Measurements from ENCODE around the gene HFM1. TPM values are rescaled to one million over a fixed set of nuclear protein-coding genes. Genes with fewer than 3 reads are reported as not detected.
A peak's percentile ranks its signal among the peaks of the same experiment; 100 is the strongest.
"Not testable (repeated sequence)": the region's sequence is repeated elsewhere in the genome, so short reads cannot be mapped to it uniquely, and the experiment has no call there.

HFM1 gene
- under 1 TPM in 2 of 4 donors, not detected in 2; 0.25 to 0.75 TPM for polyA plus RNA-seq
- long read RNA-seq, donor 1 = 0 reads
- long read RNA-seq, donor 2 = 0 reads
- long read RNA-seq, donor 3 = 0 reads
- long read RNA-seq, donor 4 = 0 reads
- long read RNA-seq, donor 5 = 0 reads
- long read RNA-seq, donor 6 = 0 reads
- long read RNA-seq, donor 7 = 0 reads
- long read RNA-seq, donor 8 = 0 reads
- long read RNA-seq, donor 9 = 0 reads
- long read RNA-seq, donor 10 = 0 reads

GRCh38 chr1:91404151-91405012 lies at the start of gene HFM1:
Gene HFM1, minus strand, starts transcription at chr1:91404837. Its CDS starts 3,755 bp downstream, at chr1:91401082.
- Histone ChIP-seq H3K27me3 (ENCODE audit: control insufficient read depth in 3 of 3, insufficient read depth in 3 of 3, low read length in 3 of 3) (peaks cover 0 to 5% (median 0%) of the 10 kb centered on the region in 3 donors), H3K9me3 (ENCODE audit: control insufficient read depth in 2 of 2, insufficient read depth in 1 of 2, low read depth in 1 of 2, low read length in 1 of 2) (no peaks in the 10 kb centered on the region), H3K4me3 (ENCODE audit: low read depth in 1 of 3, low read length in 3 of 3) (peak within 1 kb of the TSS; percentile 31 to 80 (median 46)), H3K4me1 (ENCODE audit: control insufficient read depth in 3 of 3, insufficient read depth in 2 of 3, low read depth in 1 of 3, low read length in 2 of 3) (peaks cover 0 to 3% (median 0%) of the 10 kb centered on the region in 3 donors), H3K27ac (ENCODE audit: low read depth in 1 of 3, low read length in 2 of 3) (peak within 1 kb of the TSS in 2 of 3 donors; percentile 77 to 82), H3K36me3 (ENCODE audit: control insufficient read depth in 3 of 3, insufficient read depth in 2 of 3, low read depth in 1 of 3, low read length in 3 of 3) (no peaks in the 10 kb centered on the region)
- FAIRE-seq (no peak), DNase-seq (peak; percentile 33 to 82)
- WGBS, 3 donors = 1 to 2% (median 1%) methylated on average over 48 to 69 of the region's 69 CpGs

- WGBS, 3 donors = 73 to 92% (median 76%) methylated on average over 2 of the region's 2 CpGs
- Histone ChIP-seq H3K27me3 (ENCODE audit: control insufficient read depth in 3 of 3, insufficient read depth in 3 of 3, low read length in 3 of 3) (peaks cover 0 to 3% (median 0%) of the 10 kb centered on the region in 3 donors), H3K4me3 (ENCODE audit: low read depth in 1 of 3, low read length in 3 of 3) (no peak overlapping the region), H3K4me1 (ENCODE audit: control insufficient read depth in 3 of 3, insufficient read depth in 2 of 3, low read depth in 1 of 3, low read length in 2 of 3) (no peaks in the 10 kb centered on the region), H3K9me3 (ENCODE audit: control insufficient read depth in 2 of 2, insufficient read depth in 1 of 2, low read depth in 1 of 2, low read length in 1 of 2) (no peaks in the 10 kb centered on the region), H3K27ac (ENCODE audit: low read depth in 1 of 3, low read length in 2 of 3) (no peak overlapping the region), H3K36me3 (ENCODE audit: control insufficient read depth in 3 of 3, insufficient read depth in 2 of 3, low read depth in 1 of 3, low read length in 3 of 3) (no peaks in the 10 kb centered on the region)
- no peak for DNase-seq
- no peak for FAIRE-seq
Observed at GRCh38 chr1:91454136-91454535, 49.5 kb upstream of the HFM1 start.

GRCh38 chr1:91450260-91450659 lies 45.6 kb upstream of the HFM1 start:
- Histone ChIP-seq H3K36me3 (ENCODE audit: control insufficient read depth in 3 of 3, insufficient read depth in 2 of 3, low read depth in 1 of 3, low read length in 3 of 3) (no peaks in the 10 kb centered on the region), H3K4me1 (ENCODE audit: control insufficient read depth in 3 of 3, insufficient read depth in 2 of 3, low read depth in 1 of 3, low read length in 2 of 3) (no peaks in the 10 kb centered on the region), H3K27ac (ENCODE audit: low read depth in 1 of 3, low read length in 2 of 3) (no peak overlapping the region), H3K4me3 (ENCODE audit: low read depth in 1 of 3, low read length in 3 of 3) (no peak overlapping the region), H3K9me3 (ENCODE audit: control insufficient read depth in 2 of 2, insufficient read depth in 1 of 2, low read depth in 1 of 2, low read length in 1 of 2) (no peaks in the 10 kb centered on the region), H3K27me3 (ENCODE audit: control insufficient read depth in 3 of 3, insufficient read depth in 3 of 3, low read length in 3 of 3) (no peaks in the 10 kb centered on the region)
- 49 to 65% (median 58%) methylated on average over 2 of the region's 2 CpGs for WGBS, 3 donors
- FAIRE-seq (no peak), DNase-seq (no peak)

- not testable (repeated sequence) for H3K27ac ChIP-seq (ENCODE audit: low read depth in 1 of 3, low read length in 2 of 3); H3K4me1 ChIP-seq (ENCODE audit: control insufficient read depth in 3 of 3, insufficient read depth in 2 of 3, low read depth in 1 of 3, low read length in 2 of 3); H3K9me3 ChIP-seq (ENCODE audit: control insufficient read depth in 2 of 2, insufficient read depth in 1 of 2, low read depth in 1 of 2, low read length in 1 of 2); H3K36me3 ChIP-seq (ENCODE audit: control insufficient read depth in 3 of 3, insufficient read depth in 2 of 3, low read depth in 1 of 3, low read length in 3 of 3); DNase-seq; H3K27me3 ChIP-seq (ENCODE audit: control insufficient read depth in 3 of 3, insufficient read depth in 3 of 3, low read length in 3 of 3); H3K4me3 ChIP-seq (ENCODE audit: low read depth in 1 of 3, low read length in 3 of 3); FAIRE-seq
- 66 to 87% (median 73%) methylated on average over 2 of the region's 2 CpGs for WGBS, 3 donors
Observed at GRCh38 chr1:91447782-91448181, 43.1 kb upstream of the HFM1 start.

GRCh38 chr1:91441980-91442379 lies 37.3 kb upstream of the HFM1 start:
- not testable (repeated sequence) for H3K4me1 ChIP-seq (ENCODE audit: control insufficient read depth in 3 of 3, insufficient read depth in 2 of 3, low read depth in 1 of 3, low read length in 2 of 3); H3K27me3 ChIP-seq (ENCODE audit: control insufficient read depth in 3 of 3, insufficient read depth in 3 of 3, low read length in 3 of 3); DNase-seq; FAIRE-seq; H3K9me3 ChIP-seq (ENCODE audit: control insufficient read depth in 2 of 2, insufficient read depth in 1 of 2, low read depth in 1 of 2, low read length in 1 of 2); H3K36me3 ChIP-seq (ENCODE audit: control insufficient read depth in 3 of 3, insufficient read depth in 2 of 3, low read depth in 1 of 3, low read length in 3 of 3); H3K4me3 ChIP-seq (ENCODE audit: low read depth in 1 of 3, low read length in 3 of 3); H3K27ac ChIP-seq (ENCODE audit: low read depth in 1 of 3, low read length in 2 of 3)
- 85 to 95% (median 92%) methylated on average over 5 of the region's 5 CpGs for WGBS, 3 donors

- 47 to 64% (median 50%) methylated on average over 1 of the region's 1 CpG for WGBS, 3 donors
- no peak for DNase-seq
- peaks cover 0 to 5% of the 10 kb centered on the region in 2 donors for H3K9me3 ChIP-seq (ENCODE audit: control insufficient read depth in 2 of 2, insufficient read depth in 1 of 2, low read depth in 1 of 2, low read length in 1 of 2)
- no peak overlapping the region for H3K27ac ChIP-seq (ENCODE audit: low read depth in 1 of 3, low read length in 2 of 3)
- H3K4me1 ChIP-seq (ENCODE audit: control insufficient read depth in 3 of 3, insufficient read depth in 2 of 3, low read depth in 1 of 3, low read length in 2 of 3) = no peaks in the 10 kb centered on the region
- FAIRE-seq = no peak
- H3K36me3 ChIP-seq (ENCODE audit: control insufficient read depth in 3 of 3, insufficient read depth in 2 of 3, low read depth in 1 of 3, low read length in 3 of 3) = no peaks in the 10 kb centered on the region
- no peak overlapping the region for H3K4me3 ChIP-seq (ENCODE audit: low read depth in 1 of 3, low read length in 3 of 3)
- no peaks in the 10 kb centered on the region for H3K27me3 ChIP-seq (ENCODE audit: control insufficient read depth in 3 of 3, insufficient read depth in 3 of 3, low read length in 3 of 3)
Observed at GRCh38 chr1:91440847-91441246, 36.2 kb upstream of the HFM1 start.

- no peaks in the 10 kb centered on the region for H3K4me1 ChIP-seq (ENCODE audit: control insufficient read depth in 3 of 3, insufficient read depth in 2 of 3, low read depth in 1 of 3, low read length in 2 of 3)
- no peak overlapping the region for H3K27ac ChIP-seq (ENCODE audit: low read depth in 1 of 3, low read length in 2 of 3)
- no peaks in the 10 kb centered on the region for H3K36me3 ChIP-seq (ENCODE audit: control insufficient read depth in 3 of 3, insufficient read depth in 2 of 3, low read depth in 1 of 3, low read length in 3 of 3)
- no peak overlapping the region for H3K4me3 ChIP-seq (ENCODE audit: low read depth in 1 of 3, low read length in 3 of 3)
- no peaks in the 10 kb centered on the region for H3K27me3 ChIP-seq (ENCODE audit: control insufficient read depth in 3 of 3, insufficient read depth in 3 of 3, low read length in 3 of 3)
- peaks cover 0 to 5% of the 10 kb centered on the region in 2 donors for H3K9me3 ChIP-seq (ENCODE audit: control insufficient read depth in 2 of 2, insufficient read depth in 1 of 2, low read depth in 1 of 2, low read length in 1 of 2)
- DNase-seq (no peak), FAIRE-seq (no peak)
Observed at GRCh38 chr1:91439016-91439415, 34.4 kb upstream of the HFM1 start.

GRCh38 chr1:91428182-91428798 lies 23.7 kb upstream of the HFM1 start:
- Histone ChIP-seq H3K4me1 (ENCODE audit: control insufficient read depth in 3 of 3, insufficient read depth in 2 of 3, low read depth in 1 of 3, low read length in 2 of 3) (no peaks in the 10 kb centered on the region), H3K9me3 (ENCODE audit: control insufficient read depth in 2 of 2, insufficient read depth in 1 of 2, low read depth in 1 of 2, low read length in 1 of 2) (no peaks in the 10 kb centered on the region), H3K4me3 (ENCODE audit: low read depth in 1 of 3, low read length in 3 of 3) (no peak overlapping the region), H3K36me3 (ENCODE audit: control insufficient read depth in 3 of 3, insufficient read depth in 2 of 3, low read depth in 1 of 3, low read length in 3 of 3) (no peaks in the 10 kb centered on the region), H3K27ac (ENCODE audit: low read depth in 1 of 3, low read length in 2 of 3) (no peak overlapping the region), H3K27me3 (ENCODE audit: control insufficient read depth in 3 of 3, insufficient read depth in 3 of 3, low read length in 3 of 3) (no peaks in the 10 kb centered on the region)
- no peak for DNase-seq
- 54 to 67% (median 63%) methylated on average over 13 of the region's 13 CpGs for WGBS, 3 donors
- FAIRE-seq = no peak
